ENCODE results near the gene RAD17. TPM values are rescaled to one million over a fixed set of nuclear protein-coding genes. Genes with fewer than 3 reads are reported as not detected.

RAD17 gene
- polyA plus RNA-seq, 3 donors, result 9.1 to 11.6 (median 9.6) TPM

DNA sequence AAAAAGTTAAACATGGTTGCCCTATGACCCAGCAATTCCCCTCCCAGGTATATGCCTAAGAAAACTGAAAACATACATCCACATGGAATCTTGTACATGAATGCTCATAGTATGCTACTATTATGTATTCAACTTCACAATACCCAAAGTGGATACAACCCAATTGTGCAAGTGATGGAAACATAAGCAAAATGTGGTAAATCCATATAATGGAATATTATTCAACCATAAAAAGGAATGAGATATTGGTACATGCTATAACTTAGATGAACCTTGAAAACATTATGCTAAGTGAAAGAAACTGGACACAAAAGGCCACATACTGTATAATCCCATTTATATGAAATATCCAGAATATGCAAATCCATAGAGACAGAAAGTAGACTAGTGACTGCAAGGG is 19.0 kb upstream of the RAD17 start:
- Histone ChIP-seq H2AFZ (ENCODE audit: insufficient read depth, low read depth, low read length, poor library complexity, severe bottlenecking) (no peak overlapping the region), H4K20me1 (ENCODE audit: insufficient read depth, low read length) (no peaks in the 10 kb centered on the region), H3K27me3 (ENCODE audit: control insufficient read depth in 2 of 2, insufficient read depth in 2 of 2, low read length in 2 of 2) (no peaks in the 10 kb centered on the region), H3K4me1 (ENCODE audit: control insufficient read depth in 1 of 2, insufficient read depth in 2 of 2, low read length in 2 of 2) (no peaks in the 10 kb centered on the region), H3K27ac (ENCODE audit: low read depth in 1 of 2, low read length in 2 of 2) (no peak overlapping the region), H3K79me2 (ENCODE audit: insufficient read depth, low read length) (no peaks in the 10 kb centered on the region), H3K4me2 (replicated peaks; ENCODE audit: extremely low read depth, low read length, poor library complexity, severe bottlenecking) (no peak overlapping the region), H3K9ac (ENCODE audit: insufficient read depth, low read length, poor library complexity, severe bottlenecking) (no peak overlapping the region), H3K36me3 (replicated peaks in 1 of 2; ENCODE audit: control insufficient read depth in 1 of 2, insufficient read depth in 2 of 2, low read length in 2 of 2) (peaks cover 38 to 59% of the 10 kb centered on the region in 2 donors), H3K4me3 (replicated peaks in 1 of 3; ENCODE audit: low read depth in 2 of 3, low read length in 3 of 3) (no peak overlapping the region), H3K9me3 (replicated peaks in 1 of 2; ENCODE audit: control insufficient read depth in 1 of 2, insufficient read depth in 1 of 2, low read length in 2 of 2) (no peaks in the 10 kb centered on the region)
- Mint-ChIP-seq H3K4me3 (no peak overlapping the region), H3K27me3 (ENCODE audit: low read depth in 3 of 3) (peaks cover 0 to 4% (median 0%) of the 10 kb centered on the region in 3 donors), H3K9me3 (peaks cover 0 to 2% (median 0%) of the 10 kb centered on the region in 7 donors), H3K36me3 (peaks cover 42 to 55% of the 10 kb centered on the region in 2 donors), H3K4me1 (no peaks in the 10 kb centered on the region), H3K27ac (no peak overlapping the region)
- DNase-seq, result no peak
- intact Hi-C loops (cut with micrococcal nuclease), result no loop called here
- TF ChIP-seq CTCF (IDR thresholded peaks at IDR 0.05), result no peak

GRCh38 chr5:69359699-69360098 is 9.9 kb upstream of the RAD17 start:
- Mint-ChIP-seq H3K36me3 (peaks cover 28 to 63% of the 10 kb centered on the region in 2 donors), H3K27me3 (ENCODE audit: low read depth in 3 of 3) (no peaks in the 10 kb centered on the region), H3K9me3 (no peaks in the 10 kb centered on the region), H3K27ac (no peak overlapping the region), H3K4me3 (no peak overlapping the region), H3K4me1 (peaks cover 2% of the 10 kb centered on the region)
- peaks cover 31 to 77% of the 10 kb centered on the region in 2 donors for H3K36me3 ChIP-seq (replicated peaks in 1 of 2; ENCODE audit: control insufficient read depth in 1 of 2, insufficient read depth in 2 of 2, low read length in 2 of 2)
- peaks cover 51% of the 10 kb centered on the region for H3K79me2 ChIP-seq (ENCODE audit: insufficient read depth, low read length)
- H3K4me1 ChIP-seq (ENCODE audit: control insufficient read depth in 1 of 2, insufficient read depth in 2 of 2, low read length in 2 of 2), result no peaks in the 10 kb centered on the region
- DNase-seq, result no peak
- H3K4me3 ChIP-seq (replicated peaks in 1 of 3; ENCODE audit: low read depth in 2 of 3, low read length in 3 of 3), result no peak overlapping the region
- H3K27me3 ChIP-seq (ENCODE audit: control insufficient read depth in 2 of 2, insufficient read depth in 2 of 2, low read length in 2 of 2), result no peaks in the 10 kb centered on the region
- H3K9me3 ChIP-seq (replicated peaks in 1 of 2; ENCODE audit: control insufficient read depth in 1 of 2, insufficient read depth in 1 of 2, low read length in 2 of 2), result no peaks in the 10 kb centered on the region
- no peak overlapping the region for H3K4me2 ChIP-seq (replicated peaks; ENCODE audit: extremely low read depth, low read length, poor library complexity, severe bottlenecking)
- H3K9ac ChIP-seq (ENCODE audit: insufficient read depth, low read length, poor library complexity, severe bottlenecking), result no peak overlapping the region
- intact Hi-C loops (cut with micrococcal nuclease), result loop anchor here in 1 of 2 donors (10.0 kb wide), 1 partner anchor 125 kb away; the partner anchor contains the start of gene CDK7
- no peaks in the 10 kb centered on the region for H4K20me1 ChIP-seq (ENCODE audit: insufficient read depth, low read length)
- TF ChIP-seq CTCF (IDR thresholded peaks at IDR 0.05), result no peak
- H3K27ac ChIP-seq (ENCODE audit: low read depth in 1 of 2, low read length in 2 of 2), result no peak overlapping the region
- no CpG with 5 or more reads among the region's 3 CpGs for WGBS (ENCODE audit: insufficient coverage)
- H2AFZ ChIP-seq (ENCODE audit: insufficient read depth, low read depth, low read length, poor library complexity, severe bottlenecking), result no peak overlapping the region
